ENCODE data around the gene PTGFRN. TPM values are rescaled to one million over a fixed set of nuclear protein-coding genes. Genes with fewer than 3 reads are reported as not detected.
A peak's percentile ranks its signal among the peaks of the same experiment; 100 is the strongest.
"Not testable (repeated sequence)": the region's sequence is repeated elsewhere in the genome, so short reads cannot be mapped to it uniquely, and the experiment has no call there.

Gene PTGFRN
- total RNA-seq, 1 donor from 2014 or later, result 99.6 TPM

DNA sequence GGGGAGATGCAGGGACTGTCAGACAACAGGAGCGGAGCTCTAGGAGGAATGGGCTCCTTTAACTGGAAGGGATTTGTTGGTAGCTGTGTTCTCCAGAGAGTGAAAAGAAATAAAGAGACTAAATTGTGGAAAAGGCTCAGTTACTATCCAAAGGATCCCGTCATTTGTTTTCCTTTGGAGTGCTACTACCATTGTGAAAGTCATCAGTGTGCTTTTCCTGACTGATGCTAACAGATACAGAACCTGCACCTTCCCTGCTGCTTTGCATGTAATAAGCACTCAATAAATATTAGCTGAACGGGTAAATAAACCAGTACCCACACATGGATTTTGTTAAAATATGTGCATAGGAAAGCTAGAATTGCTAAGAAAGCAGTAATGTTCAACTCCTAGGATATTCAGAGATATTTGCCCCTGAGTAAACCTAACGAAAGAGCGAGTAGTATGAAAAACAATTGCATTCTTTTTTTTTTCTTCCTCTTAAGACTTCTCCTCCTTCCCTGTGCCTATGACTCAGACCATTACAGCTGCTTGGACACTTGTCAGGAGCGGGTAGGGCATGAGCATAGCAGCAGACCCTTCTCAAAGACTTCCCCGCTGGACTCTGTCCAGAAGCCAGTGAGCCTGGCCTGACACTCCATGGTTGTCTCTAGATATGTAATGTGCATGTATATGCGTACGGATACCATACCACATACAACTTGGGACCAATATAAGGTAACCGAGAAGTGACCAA, 41.7 kb downstream of the PTGFRN start:
- intact Hi-C loops (cut with micrococcal nuclease), result no loop called here
- DNase-seq (peak; percentile 49), ATAC-seq (peak; percentile 31)

DNA sequence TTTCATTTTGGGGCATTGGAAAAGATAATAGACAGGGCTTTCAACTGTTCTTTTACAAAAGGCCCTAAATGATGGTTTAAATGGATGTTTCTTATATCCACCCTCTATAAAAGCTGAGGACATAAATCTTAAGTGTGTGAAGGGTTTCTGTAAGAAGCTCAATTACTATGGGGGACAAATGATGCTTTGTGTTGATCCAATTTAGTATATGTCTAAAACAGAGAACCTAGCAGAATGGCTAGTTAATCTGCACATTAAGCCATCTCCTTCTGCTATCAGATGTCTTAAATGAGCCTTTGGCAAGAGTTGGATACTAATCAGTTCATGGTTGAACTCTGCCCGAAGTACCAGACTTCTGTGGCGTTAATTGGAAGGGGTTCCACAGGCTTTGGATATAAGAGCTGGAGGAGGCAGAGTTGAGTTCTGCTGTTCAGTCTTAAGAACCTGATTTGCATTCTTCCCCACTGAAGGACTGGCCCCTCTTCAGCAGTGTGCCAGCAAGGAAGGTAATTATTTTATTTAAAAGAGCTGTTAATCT, 43.1 kb downstream of the PTGFRN start:
- intact Hi-C loops (cut with micrococcal nuclease), result no loop called here
- ATAC-seq (no peak), DNase-seq (no peak)

DNA sequence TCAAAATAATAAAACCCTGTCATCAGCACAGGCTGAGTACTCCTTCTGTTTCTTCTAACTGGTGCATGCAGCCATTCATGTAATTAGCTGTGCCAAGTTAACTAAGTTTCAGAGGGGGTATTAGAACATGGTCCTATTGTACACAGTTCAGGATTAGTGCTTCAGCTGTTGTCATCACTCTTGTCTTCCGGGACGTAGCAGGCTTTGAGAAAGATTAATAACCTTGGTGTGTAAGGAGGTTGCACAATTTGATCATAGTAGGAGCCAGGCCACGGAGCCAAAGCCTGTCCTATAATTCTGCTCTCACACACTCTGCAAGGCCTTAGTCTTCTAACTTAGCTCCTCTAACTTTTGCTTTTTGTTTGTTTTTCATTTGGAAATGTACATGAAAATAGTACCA, 44.7 kb downstream of the PTGFRN start:
- DNase-seq, result peak; percentile 52
- ATAC-seq, result peak; percentile 74
- intact Hi-C loops (cut with micrococcal nuclease), result no loop called here

DNA sequence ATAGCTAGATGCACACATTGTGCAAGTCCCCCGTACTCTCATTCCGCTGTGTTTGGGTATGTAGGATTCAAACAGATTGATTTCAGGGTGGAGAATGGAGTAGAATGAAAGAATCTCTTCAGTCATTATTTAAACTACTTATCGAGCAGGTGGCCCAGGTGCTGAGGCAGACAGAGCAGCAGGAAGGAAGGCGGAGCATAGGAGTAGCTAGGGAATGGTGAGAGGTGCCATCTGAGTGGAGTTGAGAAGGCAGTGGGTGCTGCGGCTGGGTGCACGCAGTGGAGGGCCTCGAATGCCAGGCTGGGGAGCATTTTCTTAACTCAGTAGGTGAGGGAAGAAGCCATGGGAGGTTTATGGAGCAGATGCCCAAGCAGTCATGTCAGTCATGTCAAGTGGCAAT, 46.7 kb downstream of the PTGFRN start:
- DNase-seq, result no peak
- ATAC-seq, result no peak
- intact Hi-C loops (cut with micrococcal nuclease), result no loop called here

DNA sequence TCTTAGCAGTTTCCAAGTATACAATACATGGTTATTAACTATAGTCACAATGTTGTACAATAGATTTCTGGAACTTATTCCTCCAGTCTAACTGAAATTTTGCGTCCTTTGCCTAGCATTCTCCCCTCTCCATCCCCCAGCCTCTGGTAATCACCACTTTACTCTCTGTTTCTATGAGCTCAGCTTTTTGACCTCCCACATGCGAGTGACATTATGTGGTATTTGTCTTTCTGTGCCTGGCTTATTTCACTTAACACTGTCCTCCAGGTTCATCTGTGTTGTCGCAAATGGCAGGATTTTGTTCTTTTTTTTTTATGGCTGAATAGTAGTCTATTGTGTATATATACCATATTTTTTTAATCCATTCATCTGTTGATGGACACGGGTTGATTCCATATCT, 47.9 kb downstream of the PTGFRN start:
- DNase-seq (no peak), ATAC-seq (peak; percentile 42)
- intact Hi-C loops (cut with micrococcal nuclease), result no loop called here

DNA sequence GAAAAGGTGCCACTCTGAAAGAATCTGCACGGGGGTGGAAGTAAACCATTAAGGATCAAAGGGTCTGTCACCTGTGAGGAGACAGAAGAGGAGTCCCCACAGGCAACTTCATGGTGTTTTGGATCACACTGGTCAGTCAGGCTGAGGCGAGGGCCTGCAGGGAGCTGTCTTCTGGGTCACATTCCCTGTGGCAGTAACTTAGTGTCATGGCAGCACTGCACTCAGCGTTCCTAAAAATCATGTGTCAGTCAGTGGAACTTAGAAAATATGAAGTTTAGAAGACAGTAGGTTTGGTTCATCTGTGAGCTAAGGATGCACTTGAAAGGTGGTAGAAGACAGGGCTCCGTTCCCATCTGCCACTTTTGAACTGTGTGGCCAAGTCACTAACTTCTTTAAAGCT, 48.4 kb downstream of the PTGFRN start:
- DNase-seq (no peak), ATAC-seq (no peak)
- intact Hi-C loops (cut with micrococcal nuclease), result no loop called here

DNA sequence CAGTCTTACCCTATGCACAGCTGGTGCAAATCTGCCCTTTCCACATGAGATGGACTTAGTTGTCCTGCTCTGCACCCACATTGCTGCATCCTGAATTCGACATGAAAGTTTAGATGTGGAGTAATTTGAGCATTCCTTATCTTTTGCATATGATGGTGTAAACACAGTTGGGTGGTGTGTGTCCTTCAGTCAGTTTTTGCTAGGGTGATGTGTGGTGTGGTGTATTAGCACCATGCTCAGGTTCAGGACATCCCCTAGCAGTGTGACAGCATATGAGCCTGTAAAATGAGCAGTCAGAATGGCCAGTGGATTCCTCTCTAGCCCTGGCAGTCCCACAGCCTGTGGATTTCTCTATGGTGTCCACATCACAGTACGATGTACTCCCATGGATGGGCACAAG, 49.3 kb downstream of the PTGFRN start:
- intact Hi-C loops (cut with micrococcal nuclease), result no loop called here

DNA sequence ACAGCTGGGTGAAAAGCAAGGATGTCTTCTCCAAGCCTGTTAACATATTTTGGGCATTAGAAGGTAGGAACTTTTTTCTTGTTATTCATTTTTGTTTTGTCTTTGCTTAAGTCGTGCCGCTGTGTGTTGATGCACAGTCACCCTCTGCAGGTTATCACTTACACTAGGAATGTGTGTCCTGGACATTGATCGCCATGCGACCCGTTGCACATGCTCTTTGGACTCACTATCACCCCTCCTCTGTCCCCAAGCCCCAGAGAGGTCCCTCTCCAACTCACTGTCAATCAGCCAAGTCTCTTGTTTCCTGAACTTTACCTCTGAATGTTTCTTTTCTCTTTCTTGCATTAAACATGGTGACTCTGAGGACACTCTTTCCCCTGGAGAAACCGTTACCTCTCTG, 51.9 kb downstream of the PTGFRN start:
- DNase-seq (no peak), ATAC-seq (no peak)
- intact Hi-C loops (cut with micrococcal nuclease), result no loop called here

More for the DNA sequence above, 49.3 kb downstream of the PTGFRN start:
- ATAC-seq, result no peak
- DNase-seq, result no peak

DNA sequence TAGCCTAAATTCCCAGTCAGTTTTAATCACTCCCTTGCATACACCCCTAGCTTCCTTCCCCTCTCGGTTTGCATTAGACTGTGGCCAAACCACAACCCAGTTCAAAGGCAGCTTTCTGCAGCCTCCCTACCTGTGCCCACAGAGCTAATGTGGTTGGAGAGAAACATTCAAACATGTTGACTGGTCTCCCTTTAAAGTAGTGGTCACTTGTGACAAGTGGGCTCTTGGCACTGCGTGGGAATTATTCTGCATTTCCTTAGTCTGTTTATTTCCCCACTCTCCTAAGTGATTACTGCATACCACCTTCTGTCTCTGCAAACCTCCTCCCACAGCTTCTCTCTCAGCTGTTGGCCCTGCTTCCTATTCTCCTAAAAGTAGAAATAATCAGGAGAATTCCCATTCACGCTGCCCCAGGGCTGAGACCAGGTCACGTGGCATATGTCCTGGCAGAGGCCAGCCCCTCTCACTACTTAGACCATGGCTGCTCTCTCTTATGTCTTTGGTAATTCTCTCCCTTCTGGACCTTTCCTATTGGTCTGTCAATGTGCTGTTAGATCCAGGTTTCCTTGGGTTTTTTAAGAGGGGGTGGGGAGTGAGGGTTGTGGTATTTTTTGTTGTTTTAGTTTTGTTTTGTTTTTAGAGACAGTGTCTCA, 53.4 kb downstream of the PTGFRN start:
- intact Hi-C loops (cut with micrococcal nuclease), result no loop called here
- no peak for ATAC-seq
- DNase-seq, result no peak

DNA sequence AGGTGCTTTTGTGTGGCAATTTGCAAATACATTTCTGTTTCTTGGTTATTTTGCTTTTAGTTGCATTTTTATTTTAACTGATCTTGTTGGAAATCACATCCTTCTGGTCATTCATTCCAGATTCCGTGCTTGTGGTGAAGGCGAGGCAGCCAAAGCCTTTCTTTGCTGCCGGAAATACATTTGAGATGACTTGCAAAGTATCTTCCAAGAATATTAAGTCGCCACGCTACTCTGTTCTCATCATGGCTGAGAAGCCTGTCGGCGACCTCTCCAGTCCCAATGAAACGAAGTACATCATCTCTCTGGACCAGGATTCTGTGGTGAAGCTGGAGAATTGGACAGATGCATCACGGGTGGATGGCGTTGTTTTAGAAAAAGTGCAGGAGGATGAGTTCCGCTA, 57.1 kb downstream of the PTGFRN start:
- intact Hi-C loops (cut with micrococcal nuclease), result no loop called here
- ATAC-seq (no peak), DNase-seq (no peak)

DNA sequence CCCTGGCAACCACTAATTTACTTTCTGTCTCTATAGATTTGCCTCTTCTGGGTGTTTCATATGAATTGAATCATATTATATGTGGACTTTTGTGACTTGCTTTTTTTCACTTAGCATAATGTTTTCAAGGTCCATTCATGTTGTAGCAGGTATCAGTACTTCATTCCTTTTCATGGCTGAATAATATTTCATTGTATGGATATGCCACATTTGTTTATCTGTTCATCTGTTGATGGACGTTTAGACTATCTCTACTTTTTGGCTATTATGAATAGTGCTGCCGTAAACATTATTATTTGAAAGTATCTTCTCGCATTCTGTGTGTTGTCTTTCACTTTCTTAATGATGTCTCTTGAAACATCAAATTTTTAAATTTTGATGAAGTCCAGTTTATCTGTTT, 59.0 kb downstream of the PTGFRN start:
- intact Hi-C loops (cut with micrococcal nuclease), result no loop called here
- DNase-seq, result no peak
- ATAC-seq, result no peak

DNA sequence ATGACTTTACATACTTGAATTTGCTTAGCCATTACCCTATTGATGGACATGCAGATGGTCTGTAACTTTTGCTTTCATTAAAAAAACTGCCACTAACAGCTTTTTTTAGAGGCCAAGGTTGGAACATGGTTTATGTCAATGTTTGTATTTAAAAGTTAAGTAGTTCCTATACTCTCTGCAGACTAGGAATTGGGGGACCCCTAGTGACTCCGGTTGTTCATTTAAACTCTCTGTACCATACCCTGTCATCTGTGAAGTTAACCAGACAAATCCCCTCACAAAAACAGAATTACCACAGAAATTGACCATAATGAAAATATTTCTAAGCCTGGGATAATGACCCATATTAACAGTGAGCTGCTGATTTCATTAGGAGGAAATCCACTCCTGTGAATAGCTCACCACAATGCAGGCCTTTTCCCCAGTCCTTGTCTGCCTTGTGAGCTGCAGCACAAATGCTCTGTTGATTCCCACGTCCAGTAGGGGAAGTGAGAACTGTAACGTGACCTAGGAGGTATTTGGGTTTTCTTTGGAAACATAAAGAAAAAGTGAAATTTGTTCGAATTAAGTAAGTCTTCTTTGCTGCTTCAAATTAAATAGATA, 61.6 kb downstream of the PTGFRN start:
- intact Hi-C loops (cut with micrococcal nuclease), result no loop called here
- DNase-seq, result no peak
- ATAC-seq, result peak; percentile 70

DNA sequence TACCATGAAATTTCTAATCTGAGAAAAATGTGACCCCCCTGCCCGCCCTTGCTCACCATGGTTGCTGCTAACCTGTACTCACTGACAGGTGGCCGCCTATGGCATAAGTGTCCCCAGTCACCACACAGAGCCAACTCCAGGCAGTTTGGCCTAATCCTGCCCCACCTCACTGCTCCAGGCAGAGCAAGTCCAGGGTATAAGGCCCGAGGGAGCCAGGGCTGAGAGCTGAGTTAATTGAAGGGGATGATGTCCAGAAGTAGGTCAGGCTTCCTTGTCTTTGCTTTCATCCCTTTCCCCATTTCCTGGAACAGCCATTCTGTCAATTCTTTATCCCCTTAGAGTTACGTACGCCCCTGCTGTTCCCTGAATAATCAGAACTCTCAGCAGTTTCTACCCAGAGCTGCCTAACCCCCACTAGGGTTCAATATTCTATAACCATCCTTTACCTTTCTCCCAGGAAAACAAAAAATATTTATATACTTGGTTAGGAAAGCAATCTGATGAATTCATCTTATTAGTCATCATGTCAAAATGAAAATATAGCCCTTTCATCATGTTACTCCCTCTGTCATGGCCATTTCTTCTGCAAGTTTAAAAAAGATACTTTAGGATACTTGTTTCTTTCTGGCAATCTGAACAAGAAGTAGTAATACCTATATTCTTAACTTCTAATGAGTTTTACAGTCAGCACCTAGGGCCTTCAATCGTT, 62.4 kb downstream of the PTGFRN start:
- ATAC-seq, result peak; percentile 85

DNA sequence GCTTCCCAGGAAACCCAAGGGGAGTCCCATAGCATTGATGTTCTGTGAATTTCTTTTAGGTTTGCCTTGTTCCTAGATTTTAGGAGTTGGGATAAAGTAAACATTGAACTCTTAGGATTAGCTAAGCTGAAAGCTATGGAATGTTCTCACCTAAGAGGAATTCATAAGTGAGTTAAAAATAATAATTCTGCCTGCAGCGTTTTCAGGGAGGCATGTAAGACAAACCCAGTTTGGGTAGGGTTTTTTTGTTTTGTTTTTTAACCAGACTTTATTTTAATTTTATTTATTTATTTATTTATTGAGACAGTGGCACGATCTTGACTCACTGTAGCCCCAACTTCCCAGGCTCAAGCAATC, 62.9 kb downstream of the PTGFRN start:
- DNase-seq, result no peak
- ATAC-seq, result peak; percentile 19
- intact Hi-C loops (cut with micrococcal nuclease), result no loop called here

More for the DNA sequence above, 62.4 kb downstream of the PTGFRN start:
- intact Hi-C loops (cut with micrococcal nuclease), result no loop called here
- peak; percentile 44 for DNase-seq

DNA sequence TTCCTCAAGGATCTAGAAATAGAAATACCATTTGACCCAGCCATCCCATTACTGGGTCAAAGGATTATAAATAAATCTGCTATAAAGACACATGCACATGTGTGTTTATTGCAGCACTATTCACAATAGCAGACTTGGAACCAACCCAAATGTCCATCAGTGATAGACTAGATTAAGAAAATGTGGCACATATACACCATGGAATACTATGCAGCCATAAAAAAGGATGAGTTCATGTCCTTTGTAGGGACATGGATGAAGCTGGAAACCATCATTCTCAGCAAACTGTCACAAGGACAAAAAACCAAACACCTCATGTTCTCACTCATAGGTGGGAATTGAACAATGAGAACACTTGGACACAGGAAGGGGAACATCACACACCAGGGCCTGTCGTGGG, 70.6 kb downstream of the PTGFRN start:
- intact Hi-C loops (cut with micrococcal nuclease); ATAC-seq; DNase-seq: not testable (repeated sequence)

DNA sequence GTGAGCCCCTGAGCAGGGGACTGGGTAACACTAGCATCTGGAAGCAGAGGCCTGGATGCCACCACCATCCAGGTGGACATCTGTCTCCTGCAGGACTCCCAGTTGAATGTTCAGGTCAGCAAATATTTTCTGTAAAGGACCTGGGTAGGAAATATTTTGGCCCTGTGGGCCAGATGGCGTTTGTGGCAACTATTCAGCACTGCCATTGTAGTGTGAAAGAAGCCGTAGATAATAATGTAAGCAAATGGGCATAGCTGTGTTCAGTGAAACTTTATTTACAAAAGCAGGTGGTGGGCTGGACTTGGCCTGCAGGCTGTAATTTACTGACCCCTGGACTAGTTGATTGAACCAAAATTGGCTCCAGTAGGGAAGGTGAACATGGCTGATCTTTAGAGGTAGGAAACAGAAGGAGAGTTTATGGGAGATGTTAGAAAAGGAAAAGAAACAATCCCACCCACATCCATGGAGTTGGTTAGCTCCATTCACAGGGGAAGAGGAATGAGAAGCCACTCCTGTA, 71.9 kb downstream of the PTGFRN start:
- ATAC-seq (no peak), DNase-seq (no peak)
- intact Hi-C loops (cut with micrococcal nuclease), result no loop called here

DNA sequence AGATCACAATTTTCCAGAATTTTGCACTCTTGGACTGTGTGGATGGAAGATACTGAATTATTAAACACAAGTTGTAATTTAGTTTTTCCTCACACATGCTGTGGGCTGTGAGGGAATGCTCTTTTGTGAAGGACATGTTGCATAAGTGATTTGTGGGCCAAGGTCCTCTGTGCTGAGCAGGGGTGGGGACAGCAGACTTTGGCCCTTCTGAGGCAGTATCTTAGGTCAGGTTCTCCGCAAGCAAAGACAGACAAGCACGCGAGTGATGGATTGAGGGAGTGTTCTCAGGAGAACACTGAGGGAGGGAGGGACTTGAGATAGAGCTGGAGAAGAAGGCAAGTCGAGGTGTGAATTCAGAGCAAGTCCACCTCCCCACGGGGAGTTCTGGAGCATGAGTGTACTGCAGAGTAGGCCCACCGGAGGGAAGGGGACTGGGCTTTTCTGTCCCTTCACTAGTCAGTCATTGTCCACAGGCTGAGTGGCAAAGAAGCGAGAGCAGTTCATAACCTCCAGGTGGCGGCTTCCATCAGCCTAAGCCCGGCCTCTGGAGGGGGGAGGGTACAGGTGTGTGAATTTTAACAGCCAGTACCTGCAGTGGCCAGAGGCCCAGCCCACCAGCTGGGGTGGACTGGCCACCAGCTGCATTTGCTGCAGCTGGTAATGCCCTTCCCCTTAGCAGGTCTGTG, 72.7 kb downstream of the PTGFRN start:
- intact Hi-C loops (cut with micrococcal nuclease), result no loop called here
- ATAC-seq, result no peak

DNA sequence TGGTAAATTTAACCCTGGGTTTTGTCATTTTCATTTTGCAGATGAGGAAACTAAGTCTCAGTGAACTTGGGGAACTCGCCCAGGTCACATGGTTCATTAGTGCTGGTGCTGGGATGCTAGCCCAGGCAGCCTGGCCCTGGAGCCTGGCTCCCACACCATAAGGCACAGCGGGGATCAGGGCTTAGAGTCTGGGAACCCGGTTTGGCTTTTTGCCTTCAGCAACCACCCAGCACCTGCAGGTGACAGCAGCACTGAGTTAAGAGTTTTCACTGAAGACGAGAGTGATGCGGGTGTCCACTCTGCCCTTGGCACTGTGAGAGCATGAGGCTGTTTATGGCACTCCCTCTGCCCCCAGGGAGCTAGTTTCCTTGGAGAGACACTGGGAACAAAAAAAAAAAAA, 73.4 kb downstream of the PTGFRN start:
- DNase-seq, result peak; percentile 42
- intact Hi-C loops (cut with micrococcal nuclease), result no loop called here
- ATAC-seq, result peak; percentile 54

More for the DNA sequence above, 72.7 kb downstream of the PTGFRN start:
- no peak for DNase-seq

DNA sequence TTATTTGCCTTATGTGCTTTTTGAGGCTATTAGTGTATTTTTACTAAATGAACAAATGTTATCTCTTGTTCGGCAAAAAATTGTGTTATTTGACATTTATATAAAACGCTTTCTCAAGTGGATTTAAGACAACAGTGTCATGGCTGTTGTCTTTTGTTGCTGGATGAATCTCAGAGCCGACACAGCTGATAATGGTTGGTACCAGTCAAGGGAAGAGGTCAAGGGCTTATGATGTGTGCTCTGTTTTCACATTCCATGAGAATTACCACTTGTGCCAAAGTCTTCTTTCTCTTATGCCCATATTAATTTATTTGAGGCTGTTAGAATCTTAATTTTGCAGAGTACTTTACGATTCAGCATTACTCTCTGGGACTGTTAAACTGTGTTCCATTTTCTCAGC, 74.0 kb downstream of the PTGFRN start:
- DNase-seq, result no peak
- intact Hi-C loops (cut with micrococcal nuclease), result no loop called here
- peak; percentile 44 for ATAC-seq
